ENCODE data around the gene RPRD2. TPM values are rescaled to one million over a fixed set of nuclear protein-coding genes. Genes with fewer than 3 reads are reported as not detected.

Gene RPRD2
- total and polyA plus RNA-seq, 9 of the 15 experiments (the other 6 are each of a cell fraction or from before 2014, with no cell fraction given) = 1.5 to 21.6 (median 7.7) TPM

DNA sequence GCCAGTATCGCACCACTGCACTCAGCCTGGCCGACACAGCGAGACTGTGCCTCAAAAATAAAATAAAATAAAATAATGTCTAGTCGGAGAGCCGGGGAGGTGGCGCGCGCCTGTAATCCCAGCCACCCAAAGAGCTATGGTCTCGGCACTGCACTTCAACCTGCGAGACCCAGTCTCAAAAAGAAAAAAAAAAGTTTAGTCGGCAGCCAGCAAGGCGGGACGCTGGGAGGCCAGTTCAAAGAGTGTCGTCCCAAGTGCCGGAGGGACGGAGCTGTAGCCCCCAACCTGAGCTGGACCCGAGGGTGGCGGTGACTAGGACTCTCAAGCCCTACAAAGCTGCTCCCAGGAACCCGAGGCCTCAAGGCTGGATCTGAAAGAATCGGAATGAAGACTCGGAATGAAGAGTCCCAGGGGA, 151.0 kb downstream of the RPRD2 start:
- Histone ChIP-seq H3K36me3 (ENCODE audit: control insufficient read depth, insufficient read depth, low read length) (peaks cover 34% of the 10 kb centered on the region; the same call in 2 of the 3 replicates), H4K20me1 (replicated peaks; ENCODE audit: control insufficient read depth, insufficient read depth, low read length) (no peaks in the 10 kb centered on the region), H3K9ac (ENCODE audit: insufficient read depth in 1 of 2, low read depth in 2 of 2, low read length in 2 of 2) (peak overlapping the region; percentile 82 to 98), H3K27me3 (ENCODE audit: control insufficient read depth in 2 of 2, insufficient read depth in 2 of 2, low read length in 2 of 2) (no peaks in the 10 kb centered on the region), H3K9me3 (replicated peaks; ENCODE audit: control insufficient read depth, insufficient read depth, low read depth, low read length) (no peaks in the 10 kb centered on the region), H3K27ac (ENCODE audit: extremely low read depth, low read depth, low read length) (peak overlapping the region; percentile 83), H3K79me2 (ENCODE audit: control insufficient read depth, insufficient read depth, low read length) (peaks cover 13% of the 10 kb centered on the region; the same call in 1 of the 3 replicates), H3K4me3 (peak overlapping the region; percentile 43), H3K4me1 (replicated peaks in 1 of 2; ENCODE audit: control insufficient read depth in 2 of 2, insufficient read depth in 2 of 2, low read length in 2 of 2) (peaks cover 34 to 42% of the 10 kb centered on the region in 2 experiments; a peak in 4 of 5 replicates), H3K4me2 (ENCODE audit: insufficient read depth, low read length) (peak overlapping the region; percentile 86), H3K9me1 (ENCODE audit: control insufficient read depth, insufficient read depth, low read length) (no peaks in the 10 kb centered on the region), H2AFZ (ENCODE audit: low read depth, low read length) (peak overlapping the region; percentile 97)
- DNase-seq (ENCODE audit: extremely low read depth in 1 of 4, low spot score in 3 of 4) (no peak), ATAC-seq (peak; percentile 21), FAIRE-seq (no peak)
- CTCF ChIA-PET (ENCODE audit: low intra/inter-chr PET ratio) = no interaction called here
- POLR2A ChIA-PET = interaction anchor here (0.6 to 2.9 kb wide), 7 partner anchors 10 to 169 kb away, joined by 4 to 18 read pairs (median 8); no protein-coding TSS in a partner anchor
- in situ Hi-C loops (cut with MboI) (no loop called here), intact Hi-C loops (cut with micrococcal nuclease) (loop anchor here (1.0 to 5.0 kb wide), 2 partner anchors 28 to 53 kb away; partner anchors contain the start of gene TARS2)
- BruUV-seq (replicated peaks) = TSS peak; percentile 98
- 24% methylated on average over 20 of the region's 21 CpGs for WGBS (ENCODE audit: insufficient coverage, low coverage, missing lambda C conversion rate)
- TF ChIP-seq ELK1 (CRISPR knock-in tag; IDR thresholded peaks at IDR 0.05) (no peak), MGA (IDR thresholded peaks at IDR 0.05) (no peak), FOXA1 (IDR thresholded peaks at IDR 0.05; ENCODE audit: borderline replicate concordance) (no peak), ZNF253 (CRISPR knock-in tag; conservative IDR thresholded peaks at IDR 0.05) (no peak), BDP1 (IDR thresholded peaks at IDR 0.05; ENCODE audit: insufficient read depth, insufficient read length) (no peak), XRCC5 (IDR thresholded peaks at IDR 0.05; ENCODE audit: low read depth, low read length) (no peak), RBBP5 (IDR thresholded peaks at IDR 0.05; ENCODE audit: borderline replicate concordance, insufficient read depth, low read length, poor library complexity, severe bottlenecking) (no peak), FOXA3 (CRISPR knock-in tag; conservative IDR thresholded peaks at IDR 0.05 in 1 of 2, IDR thresholded peaks at IDR 0.05 in 1 of 2) (no peak), POLR2A (conservative IDR thresholded peaks at IDR 0.05) (no peak)
